GM23248 (cell line): ENCODE results near the gene KIAA1671.

Experiments
- EZH2 ChIP-seq: fragments of 200-600 bp; sonication (generic); IDR thresholded peaks from 2 replicates; pipeline ENCODE4 v1.6.1; 2018; ENCODE audit warnings: antibody characterized with exemption, mild to moderate bottlenecking; ENCODE audit not compliant: insufficient read depth, poor library complexity, severe bottlenecking
- EZH2phosphoT487 ChIP-seq: fragments of 200-600 bp; sonication (generic); IDR thresholded peaks from 2 replicates; pipeline ENCODE4 v1.6.1; 2018; ENCODE audit warnings: antibody characterized with exemption, moderate library complexity, mild to moderate bottlenecking, low read depth; ENCODE audit not compliant: insufficient read depth

GRCh38 chr22:25162561-25162960, 210.0 kb downstream of the KIAA1671 start:
- no peak for TF ChIP-seq EZH2
- TF ChIP-seq EZH2phosphoT487, result no peak
